Uterus (tissue), 2 donors: Measurements from ENCODE around the gene DNM1.

Experiments
- POLR2A ChIP-seq, 2 donors: fragments of 450-650 bp; IDR thresholded peaks; one replicate each; pipeline ENCODE4 v1.6.1; 2016; ENCODE audit warnings: antibody characterized with exemption in 2 of 2, mild to moderate bottlenecking in 1 of 2, moderate library complexity in 1 of 2
- TF ChIP-seq, protein P1 (sequence below), 4 experiments: fragments of 200-600 bp in 2 of 4; fragments of 450-650 bp in 2 of 4; sonication (generic) in 2 of 4; IDR thresholded peaks; one replicate each; pipeline ENCODE4 v1.5.1; 2016 to 2019; ENCODE audit warnings: antibody characterized with exemption in 4 of 4, mild to moderate bottlenecking in 2 of 4, moderate library complexity in 1 of 4

DNA sequence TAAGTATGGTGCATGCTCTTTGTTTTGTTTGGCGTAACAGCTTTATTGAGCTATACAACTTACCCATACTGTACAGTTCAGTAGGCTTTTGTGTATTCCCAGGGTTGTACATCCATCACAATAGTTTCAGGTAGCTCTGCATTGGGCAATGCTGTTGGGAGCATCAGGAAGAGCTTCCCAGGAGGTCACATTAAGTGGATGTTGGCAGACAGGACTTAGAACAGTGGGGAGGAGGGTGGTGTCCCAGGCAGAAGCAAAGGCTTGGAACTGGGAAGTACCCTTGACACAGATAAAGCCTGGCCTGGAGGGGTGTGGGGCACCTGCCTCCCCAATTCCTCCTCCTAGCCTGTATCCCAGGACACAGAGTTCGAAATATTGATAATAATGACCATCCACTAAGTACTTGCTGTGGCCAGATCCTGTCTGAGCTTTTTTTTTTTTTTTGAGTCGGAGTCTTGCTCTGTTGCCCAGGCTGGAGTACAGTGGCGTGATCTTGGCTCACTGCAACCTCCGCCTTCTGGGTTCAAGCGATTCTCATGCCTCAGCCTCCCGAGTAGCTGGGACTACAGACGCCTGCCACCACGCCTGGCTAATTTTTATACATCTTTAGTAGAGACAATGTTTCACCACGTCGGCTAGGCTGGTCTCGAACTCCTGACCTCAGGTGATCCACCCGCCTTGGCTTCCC, 41.8 kb upstream of the DNM1 start:
- TF ChIP-seq, protein P1, sequence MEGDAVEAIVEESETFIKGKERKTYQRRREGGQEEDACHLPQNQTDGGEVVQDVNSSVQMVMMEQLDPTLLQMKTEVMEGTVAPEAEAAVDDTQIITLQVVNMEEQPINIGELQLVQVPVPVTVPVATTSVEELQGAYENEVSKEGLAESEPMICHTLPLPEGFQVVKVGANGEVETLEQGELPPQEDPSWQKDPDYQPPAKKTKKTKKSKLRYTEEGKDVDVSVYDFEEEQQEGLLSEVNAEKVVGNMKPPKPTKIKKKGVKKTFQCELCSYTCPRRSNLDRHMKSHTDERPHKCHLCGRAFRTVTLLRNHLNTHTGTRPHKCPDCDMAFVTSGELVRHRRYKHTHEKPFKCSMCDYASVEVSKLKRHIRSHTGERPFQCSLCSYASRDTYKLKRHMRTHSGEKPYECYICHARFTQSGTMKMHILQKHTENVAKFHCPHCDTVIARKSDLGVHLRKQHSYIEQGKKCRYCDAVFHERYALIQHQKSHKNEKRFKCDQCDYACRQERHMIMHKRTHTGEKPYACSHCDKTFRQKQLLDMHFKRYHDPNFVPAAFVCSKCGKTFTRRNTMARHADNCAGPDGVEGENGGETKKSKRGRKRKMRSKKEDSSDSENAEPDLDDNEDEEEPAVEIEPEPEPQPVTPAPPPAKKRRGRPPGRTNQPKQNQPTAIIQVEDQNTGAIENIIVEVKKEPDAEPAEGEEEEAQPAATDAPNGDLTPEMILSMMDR (IDR thresholded peaks at IDR 0.05) = no peak
- no peak for TF ChIP-seq POLR2A (IDR thresholded peaks at IDR 0.05)
